GM19468 (cell line): ENCODE measurements around the gene SORT1.

Experiments used
- ATAC-seq: cut with Tn5 transposase; IDR thresholded peaks from one replicate; pipeline ENCODE4 v1.9.1; 2021; ENCODE audit warnings: mild to moderate bottlenecking, moderate library complexity, moderate number of reproducible peaks; ENCODE audit not compliant: unreplicated experiment; ENCODE audit errors: extremely low read depth

Gene SORT1

GRCh38 chr1:109266965-109267364 is 130.8 kb downstream of the SORT1 start:
- ATAC-seq = no peak

GRCh38 chr1:109265741-109266330 is 131.9 kb downstream of the SORT1 start:
- no peak for ATAC-seq

- ATAC-seq = no peak
Measured at GRCh38 chr1:109265016-109265415, 132.7 kb downstream of the SORT1 start.

GRCh38 chr1:109264379-109264755 is 133.4 kb downstream of the SORT1 start:
- no peak for ATAC-seq

DNA sequence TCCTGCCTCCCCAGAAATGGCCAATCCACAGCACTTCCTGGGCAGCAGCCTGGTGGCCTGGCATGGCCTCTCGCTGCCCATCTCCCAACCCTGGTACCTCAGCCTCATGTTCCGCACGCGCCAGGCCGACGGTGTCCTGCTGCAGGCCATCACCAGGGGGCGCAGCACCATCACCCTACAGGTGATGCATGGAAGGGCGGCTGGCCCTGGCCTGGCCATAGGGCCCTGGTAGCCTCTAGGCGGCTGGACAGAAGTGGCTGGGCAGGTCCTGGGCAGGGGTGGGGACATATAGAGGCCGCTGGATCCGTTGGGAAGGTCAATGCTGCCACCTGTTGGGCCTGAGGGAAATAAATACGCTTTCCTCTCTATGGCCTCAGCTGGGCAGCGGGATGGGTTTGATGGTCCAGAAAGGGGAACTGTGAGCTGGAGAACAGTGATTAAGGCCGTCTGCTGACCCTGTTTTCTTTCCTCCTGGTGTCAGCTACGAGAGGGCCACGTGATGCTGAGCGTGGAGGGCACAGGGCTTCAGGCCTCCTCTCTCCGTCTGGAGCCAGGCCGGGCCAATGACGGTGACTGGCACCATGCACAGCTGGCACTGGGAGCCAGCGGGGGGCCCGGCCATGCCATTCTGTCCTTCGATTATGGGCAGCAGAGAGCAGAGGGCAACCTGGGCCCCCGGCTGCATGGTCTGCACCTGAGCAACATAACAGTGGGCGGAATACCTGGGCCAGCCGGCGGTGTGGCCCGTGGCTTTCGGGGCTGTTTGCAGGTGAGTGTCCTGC is 133.9 kb downstream of the SORT1 start:
- ATAC-seq = no peak

GRCh38 chr1:109263234-109263596 is 134.5 kb downstream of the SORT1 start:
- ATAC-seq = no peak

GRCh38 chr1:109262231-109263055 is 135.3 kb downstream of the SORT1 start:
- no peak for ATAC-seq

DNA sequence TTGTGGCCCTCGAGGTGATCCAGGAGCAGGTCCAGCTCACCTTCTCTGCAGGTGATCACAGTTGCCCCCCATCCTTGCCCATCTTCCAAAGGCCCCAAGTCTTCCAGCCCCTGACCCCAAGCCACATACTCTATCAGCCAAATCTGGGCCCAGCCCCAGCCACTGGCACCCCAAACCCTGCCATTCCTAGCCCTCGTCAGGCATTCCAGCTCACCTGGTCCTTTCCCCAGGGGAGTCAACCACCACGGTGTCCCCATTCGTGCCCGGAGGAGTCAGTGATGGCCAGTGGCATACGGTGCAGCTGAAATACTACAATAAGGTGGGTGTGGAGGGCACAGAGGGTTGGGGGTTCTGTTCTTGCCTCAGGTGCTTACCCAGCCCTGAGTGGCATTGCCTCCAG is 136.1 kb downstream of the SORT1 start:
- ATAC-seq = no peak

GRCh38 chr1:109261006-109261405 is 136.7 kb downstream of the SORT1 start:
- no peak for ATAC-seq

DNA sequence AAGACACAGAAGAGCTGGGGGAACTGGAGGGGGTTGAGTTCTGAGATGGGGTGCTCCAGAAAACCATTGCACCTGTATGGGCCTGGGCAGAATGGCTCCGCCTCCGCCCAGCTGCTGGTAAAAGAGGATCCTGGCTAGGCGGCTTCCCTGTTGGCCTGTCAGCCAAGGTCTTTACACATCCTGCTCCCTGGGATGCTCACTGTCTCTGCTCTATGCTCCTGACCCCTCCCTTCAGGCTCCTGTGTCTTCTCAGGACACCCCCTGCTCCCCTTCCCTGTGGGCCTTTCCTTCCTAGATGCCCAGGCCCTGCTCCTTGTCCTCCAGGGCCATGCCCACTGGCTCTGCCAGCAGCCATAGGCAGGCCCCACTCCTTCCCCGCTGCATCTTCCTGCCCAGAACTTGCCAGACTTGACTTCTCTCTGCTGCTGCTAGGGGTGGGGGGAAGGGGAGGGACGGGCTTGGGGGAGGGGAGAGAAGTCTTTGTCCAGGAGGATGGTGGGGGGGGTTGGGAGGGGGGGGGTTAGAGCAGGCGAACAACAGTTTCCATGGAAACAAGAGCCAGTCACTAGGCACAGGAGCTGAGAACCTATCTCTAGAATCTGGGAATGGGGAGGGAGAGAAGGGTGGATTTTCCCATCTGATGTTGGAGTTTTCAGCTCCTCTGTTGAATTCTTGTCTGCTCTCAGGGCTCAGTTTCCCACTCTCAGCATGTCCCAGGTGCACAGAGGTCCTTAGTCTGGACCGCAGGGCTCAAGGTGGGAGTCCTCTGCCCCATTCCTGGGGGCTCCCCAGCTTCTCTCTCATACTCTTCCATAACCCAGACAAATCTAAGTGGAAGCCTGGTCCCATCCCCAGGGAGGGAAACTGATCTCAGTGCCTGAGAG is 137.8 kb downstream of the SORT1 start:
- no peak for ATAC-seq
